CD1c-positive myeloid dendritic cell (primary cell): ENCODE measurements around the gene SLC35E1.
"Not testable (repeated sequence)": the region's sequence is repeated elsewhere in the genome, so short reads cannot be mapped to it uniquely, and the experiment has no call there.

ENCODE experiments used
- DNase-seq: peaks from one replicate; pipeline ENCODE4 v3.0.0-alpha.2; 2016; ENCODE audit errors: extremely low spot score

SLC35E1 gene

GRCh38 chr19:16544473-16545231 lies 27.6 kb downstream of the SLC35E1 start:
- no peak for DNase-seq

GRCh38 chr19:16543734-16544133 lies 28.5 kb downstream of the SLC35E1 start:
- DNase-seq, result not testable (repeated sequence)

GRCh38 chr19:16542910-16543472 lies 29.2 kb downstream of the SLC35E1 start:
- peak; percentile 1 for DNase-seq

GRCh38 chr19:16542045-16542909 lies 29.9 kb downstream of the SLC35E1 start, which contains the start of gene CHERP:
Gene CHERP, minus strand, starts transcription at chr19:16542437. Its CDS starts 59 bp downstream, at chr19:16542378.
- peak; percentile 99 for DNase-seq

- DNase-seq, result peak; percentile 11
Measured at GRCh38 chr19:16541526-16542044, 30.6 kb downstream of the SLC35E1 start.

- no peak for DNase-seq
Measured at GRCh38 chr19:16540948-16541347, 31.3 kb downstream of the SLC35E1 start.

- no peak for DNase-seq
Measured at GRCh38 chr19:16537111-16537510, 35.1 kb downstream of the SLC35E1 start.

GRCh38 chr19:16536130-16536529 lies 36.1 kb downstream of the SLC35E1 start:
- DNase-seq, result no peak

GRCh38 chr19:16535381-16535780 lies 36.8 kb downstream of the SLC35E1 start:
- no peak for DNase-seq

- no peak for DNase-seq
Measured at GRCh38 chr19:16532440-16533234, 39.6 kb downstream of the SLC35E1 start.

GRCh38 chr19:16531380-16531669 lies 40.9 kb downstream of the SLC35E1 start:
- no peak for DNase-seq

GRCh38 chr19:16530540-16531379 lies 41.5 kb downstream of the SLC35E1 start:
- DNase-seq, result no peak

- no peak for DNase-seq
Measured at GRCh38 chr19:16529466-16530144, 42.6 kb downstream of the SLC35E1 start.

- DNase-seq, result peak; percentile 16
Measured at GRCh38 chr19:16527971-16528521, 44.2 kb downstream of the SLC35E1 start.

- no peak for DNase-seq
Measured at GRCh38 chr19:16527334-16527935, 44.8 kb downstream of the SLC35E1 start.

- DNase-seq, result no peak
Measured at GRCh38 chr19:16525751-16526481, 46.3 kb downstream of the SLC35E1 start.

GRCh38 chr19:16524991-16525734 lies 47.1 kb downstream of the SLC35E1 start:
- DNase-seq, result no peak
